IMR-90 (cell line): ENCODE measurements around the gene ITCH. TPM values are rescaled to one million over a fixed set of nuclear protein-coding genes. Genes with fewer than 3 reads are reported as not detected.

ENCODE experiments used
- ATAC-seq: fragments of 200-7000 bp; cut with Tn5 transposase; 2 replicates; pipeline ENCODE4 v1.9.1; 2020; ENCODE audit warnings: low read depth, mild to moderate bottlenecking, moderate library complexity
- BruUV-seq: library from RNA; stranded (reverse); fragments of 400-500 nt; replicated peaks from 2 replicates; lab custom pipeline; 2021; lab: Mats Ljungman, UMichigan
- CTCF ChIA-PET: fragments of 300-600 bp; formaldehyde crosslinking; extraction: SDS; loops from one replicate; lab custom pipeline; 2021; ENCODE audit warnings: antibody characterized with exemption; lab: Yijun Ruan, JAX
- POLR2A ChIA-PET: fragments of 300-600 bp; sonication (Branson Sonifier 250); formaldehyde crosslinking; loops from one replicate; lab custom pipeline; 2022; ENCODE audit warnings: antibody characterized with exemption; ENCODE audit not compliant: unreplicated experiment; lab: Charles Lee
- DNase-seq: peaks from one replicate; pipeline ENCODE4 v3.0.0; 2013
- H2AFZ ChIP-seq: replicated peaks from 2 replicates; pipeline ENCODE3; 2013; ENCODE audit warnings: low read length, mild to moderate bottlenecking; ENCODE audit not compliant: poor library complexity
- H2AK5ac ChIP-seq: 2 replicates; pipeline ENCODE4 v1.6.1; 2013; ENCODE audit warnings: low read depth, low read length, inconsistent platforms
- H2AK9ac ChIP-seq: replicated peaks from 2 replicates; pipeline ENCODE3; 2013; ENCODE audit warnings: mild to moderate bottlenecking, low read depth, low read length, moderate library complexity; ENCODE audit not compliant: poor library complexity
- H2BK120ac ChIP-seq: 2 replicates; pipeline ENCODE4 v1.6.1; 2013; ENCODE audit warnings: low read depth, low read length, inconsistent platforms
- H2BK15ac ChIP-seq: 3 replicates; pipeline ENCODE4 v1.6.1; 2013; ENCODE audit warnings: low read depth, low read length, inconsistent platforms
- H2BK20ac ChIP-seq: 2 replicates; pipeline ENCODE4 v1.6.1; 2013; ENCODE audit warnings: low read depth, mild to moderate bottlenecking, inconsistent platforms, low read length, moderate library complexity
- H2BK5ac ChIP-seq: 2 replicates; pipeline ENCODE4 v1.6.1; 2013; ENCODE audit warnings: mild to moderate bottlenecking, low read depth, low read length, inconsistent platforms; ENCODE audit not compliant: poor library complexity, severe bottlenecking
- H3K14ac ChIP-seq: replicated peaks from 2 replicates; pipeline ENCODE4 v1.6.1; 2013; ENCODE audit warnings: low read depth, low read length, inconsistent platforms
- H3K18ac ChIP-seq: 2 replicates; pipeline ENCODE4 v1.6.1; 2013; ENCODE audit warnings: low read depth, low read length, control low read depth
- H3K23ac ChIP-seq: 2 replicates; pipeline ENCODE4 v1.6.1; 2013; ENCODE audit warnings: low read depth, low read length, inconsistent platforms
- H3K27ac ChIP-seq: 2 replicates; pipeline ENCODE4 v1.5.1; 2013; ENCODE audit warnings: mild to moderate bottlenecking, control low read depth, low read length; ENCODE audit not compliant: insufficient read depth
- H3K27me3 ChIP-seq: 2 replicates; pipeline ENCODE4 v1.6.1; 2013; ENCODE audit warnings: low read length; ENCODE audit not compliant: control insufficient read depth, insufficient read depth
- H3K36me3 ChIP-seq: 2 replicates; pipeline ENCODE4 v1.6.1; 2013; ENCODE audit warnings: low read length, mixed read lengths; ENCODE audit not compliant: control insufficient read depth, insufficient read depth
- H3K4ac ChIP-seq: 2 replicates; pipeline ENCODE4 v1.6.1; 2013; ENCODE audit warnings: low read depth, low read length, inconsistent platforms
- H3K4me1 ChIP-seq: 2 replicates; pipeline ENCODE4 v1.6.1; 2013; ENCODE audit warnings: low read length, mixed read lengths; ENCODE audit not compliant: control insufficient read depth, insufficient read depth
- H3K4me2 ChIP-seq: 2 replicates; pipeline ENCODE4 v1.6.1; 2013; ENCODE audit warnings: low read depth, mild to moderate bottlenecking, control low read depth, low read length, moderate library complexity
- H3K4me3 ChIP-seq: 2 replicates; pipeline ENCODE4 v1.5.1; 2013; ENCODE audit warnings: low read depth, mild to moderate bottlenecking, control low read depth, low read length, moderate library complexity; ENCODE audit not compliant: insufficient read depth
- H3K56ac ChIP-seq: 2 replicates; pipeline ENCODE4 v1.6.1; 2013; ENCODE audit warnings: low read length, inconsistent platforms; ENCODE audit not compliant: insufficient read depth; ENCODE audit errors: extremely low read depth
- H3K79me1 ChIP-seq, 2 experiments: 2 replicates each; pipeline ENCODE4 v1.6.1; 2013; ENCODE audit warnings: low read length in 2 of 2, inconsistent platforms in 1 of 2, low read depth in 1 of 2
- H3K9ac ChIP-seq: 2 replicates; pipeline ENCODE4 v1.6.1; 2013; ENCODE audit warnings: low read depth, low read length, control low read depth
- H3K9me1 ChIP-seq: 2 replicates; pipeline ENCODE4 v1.6.1; 2013; ENCODE audit warnings: low read length, inconsistent platforms; ENCODE audit not compliant: insufficient read depth
- H3K9me3 ChIP-seq: 2 replicates; pipeline ENCODE4 v1.6.1; 2013; ENCODE audit warnings: low read length; ENCODE audit not compliant: control insufficient read depth, insufficient read depth
- H4K20me1 ChIP-seq: 2 replicates; pipeline ENCODE4 v1.6.1; 2013; ENCODE audit warnings: low read length, inconsistent platforms; ENCODE audit not compliant: insufficient read depth
- H4K5ac ChIP-seq: 2 replicates; pipeline ENCODE4 v1.6.1; 2013; ENCODE audit warnings: mild to moderate bottlenecking, low read depth, low read length, control low read depth
- H4K8ac ChIP-seq, 2 experiments: 2 replicates each; pipeline ENCODE4 v1.6.1; 2013; ENCODE audit warnings: low read depth in 2 of 2, low read length in 2 of 2, control low read depth in 1 of 2, inconsistent platforms in 1 of 2
- H4K91ac ChIP-seq: 2 replicates; pipeline ENCODE4 v1.6.1; 2013; ENCODE audit warnings: low read depth, low read length, inconsistent platforms; ENCODE audit not compliant: insufficient read depth
- BHLHE40 ChIP-seq: fragments of 150-350 bp; IDR thresholded peaks from 2 replicates; pipeline ENCODE4 v1.6.1; 2016; ENCODE audit warnings: mild to moderate bottlenecking, low read depth, low read length
- CEBPB ChIP-seq: IDR thresholded peaks from 2 replicates; pipeline ENCODE4 v1.6.1; 2012; ENCODE audit warnings: low read depth, low read length, improper control_type of control experiment
- CHD1 ChIP-seq: IDR thresholded peaks from 2 replicates; pipeline ENCODE4 v1.6.1; 2012; ENCODE audit warnings: low read depth, low read length, improper control_type of control experiment
- CTCF ChIP-seq: conservative IDR thresholded peaks from 2 replicates; pipeline ENCODE4 v1.5.1; 2012; ENCODE audit warnings: mild to moderate bottlenecking, low read depth, low read length, improper control_type of control experiment
- ELK1 ChIP-seq: fragments of 150-350 bp; IDR thresholded peaks from 2 replicates; pipeline ENCODE4 v1.6.1; 2016; ENCODE audit warnings: low read depth, mild to moderate bottlenecking, low read length, moderate library complexity, borderline replicate concordance
- FOS ChIP-seq: fragments of 150-350 bp; IDR thresholded peaks from 2 replicates; pipeline ENCODE4 v1.6.1; 2016; ENCODE audit warnings: low read depth, low read length
- MAFK ChIP-seq: IDR thresholded peaks from 2 replicates; pipeline ENCODE4 v1.6.1; 2012; ENCODE audit warnings: low read depth, low read length, improper control_type of control experiment
- MXI1 ChIP-seq: IDR thresholded peaks from 2 replicates; pipeline ENCODE4 v1.6.1; 2012; ENCODE audit warnings: low read depth, mild to moderate bottlenecking, low read length, moderate library complexity, borderline replicate concordance
- POLR2A ChIP-seq: IDR thresholded peaks from 2 replicates; pipeline ENCODE4 v1.6.1; 2012; ENCODE audit warnings: mild to moderate bottlenecking, low read depth, low read length
- RAD21 ChIP-seq: IDR thresholded peaks from 2 replicates; pipeline ENCODE4 v1.6.1; 2012; ENCODE audit warnings: low read length, improper control_type of control experiment
- SMC3 ChIP-seq: fragments of 150-350 bp; IDR thresholded peaks from 2 replicates; pipeline ENCODE4 v1.6.1; 2016; ENCODE audit warnings: low read depth, mild to moderate bottlenecking, antibody characterized with exemption, low read length, moderate library complexity
- USF2 ChIP-seq: fragments of 150-350 bp; IDR thresholded peaks from 2 replicates; pipeline ENCODE4 v1.6.1; 2017; ENCODE audit warnings: mild to moderate bottlenecking, antibody characterized with exemption, low read length, low read depth
- WGBS, 2 experiments: methylation state at CpG; one replicate each; pipeline versions ENCODE4 v1.1.5 to v1.1.7; 2013; ENCODE audit warnings: missing lambda C conversion rate in 2 of 2; ENCODE audit not compliant: insufficient read length in 1 of 2; ENCODE audit errors: extremely low coverage in 2 of 2; 5-methylcytosine and 5-hydroxymethylcytosine counted together
- dilution Hi-C: fragments of 300-500 bp; cut with HindIII; formaldehyde crosslinking; loops from one replicate; pipeline ENCODE4 v1.14.3; 2018; ENCODE audit warnings: low sequenced_read_pairs; ENCODE audit not compliant: unreplicated experiment
- in situ Hi-C: fragments of 300-500 bp; cut with MboI; formaldehyde crosslinking; loops from 3 replicates; pipeline ENCODE4 v1.14.3; 2019; ENCODE audit warnings: low sequenced_read_pairs, inconsistent platforms, mixed read lengths
- intact Hi-C: fragments of 100-400 bp; cut with micrococcal nuclease; formaldehyde crosslinking; loops from 2 replicates; pipeline ENCODE4 v1.10.0; 2022
- polyA plus RNA-seq, 3 experiments: library from polyadenylated mRNA; depleted of rRNA; stranded (reverse); fragments of >200 nt; gene quantifications; 2 replicates each; pipeline ENCODE4 v1.2.3, GENCODE V29; 2012; ENCODE audit warnings: low replicate concordance in 1 of 3
- total RNA-seq: library from RNA; depleted of rRNA; stranded (reverse); fragments of >200 nt; gene quantifications from 2 replicates; pipeline ENCODE4 v1.2.3, GENCODE V29; 2012

Gene ITCH
- total and polyA plus RNA-seq, 2 of the 4 experiments (the other 2 are of a cell fraction): 12.7 to 94.6 TPM

GRCh38 chr20:34316196-34316814 is 46.8 kb upstream of the ITCH start (continued):
- no peak for TF ChIP-seq MAFK

GRCh38 chr20:34318609-34319443 is 44.2 kb upstream of the ITCH start:
- H3K79me1 ChIP-seq: 0 out of 4 replicates have a peak, but pooled peaks cover 0 to 3% of the 10 kb centered on the region in 2 experiments
- no peaks in the 10 kb centered on the region for H3K9me3 ChIP-seq
- ChIA-PET CTCF (no interaction called here), POLR2A (no interaction called here)
- H2AK5ac ChIP-seq: no peak overlapping the region
- no peak overlapping the region for H2BK20ac ChIP-seq
- in situ Hi-C loops (loop anchor here (10.0 kb wide), 1 partner anchor 156 kb away; no protein-coding TSS in a partner anchor), dilution Hi-C loops (no loop called here), intact Hi-C loops (no loop called here)
- peaks cover 11% of the 10 kb centered on the region for H3K9me1 ChIP-seq
- no peak overlapping the region for H2AK9ac ChIP-seq
- H3K14ac ChIP-seq: no peak overlapping the region
- H3K4me3 ChIP-seq: no peak overlapping the region
- no peak overlapping the region for H2AFZ ChIP-seq
- H3K56ac ChIP-seq: no peak overlapping the region
- H4K8ac ChIP-seq: no peak overlapping the region
- no peak overlapping the region for H4K91ac ChIP-seq
- no peak overlapping the region for H3K23ac ChIP-seq
- no peak overlapping the region for H3K4ac ChIP-seq
- no peak overlapping the region for H3K4me2 ChIP-seq
- H3K36me3 ChIP-seq: no peaks in the 10 kb centered on the region
- no peaks in the 10 kb centered on the region for H4K20me1 ChIP-seq
- WGBS, 2 experiments: no CpG with 5 or more reads among the region's 4 CpGs
- DNase-seq (no peak), ATAC-seq (no peak)
- BruUV-seq: no TSS peak
- no peak overlapping the region for H2BK15ac ChIP-seq
- no peak overlapping the region for H4K5ac ChIP-seq
- H3K18ac ChIP-seq: no peak overlapping the region
- no peak overlapping the region for H3K27ac ChIP-seq
- H2BK5ac ChIP-seq: no peak overlapping the region
- no peak overlapping the region for H3K9ac ChIP-seq
- H3K4me1 ChIP-seq: peaks cover 4% of the 10 kb centered on the region
- no peaks in the 10 kb centered on the region for H3K27me3 ChIP-seq
- H2BK120ac ChIP-seq: no peak overlapping the region
- no peak for TF ChIP-seq ELK1
- no peak for TF ChIP-seq CEBPB
- TF ChIP-seq FOS: no peak
- no peak for TF ChIP-seq MAFK
- TF ChIP-seq BHLHE40: no peak
- TF ChIP-seq MXI1: no peak
- no peak for TF ChIP-seq USF2
- no peak for TF ChIP-seq POLR2A
- no peak for TF ChIP-seq CHD1
- TF ChIP-seq CTCF: no peak
- no peak for TF ChIP-seq RAD21
- TF ChIP-seq SMC3: no peak
